Embryonic facial prominence (tissue), 1 donor: ENCODE results near the gene HRH3.

Experiments used
- DNase-seq: peaks from one replicate; pipeline ENCODE4 v3.0.0-alpha.2; 2016; ENCODE audit errors: extremely low spot score

Gene HRH3

DNA sequence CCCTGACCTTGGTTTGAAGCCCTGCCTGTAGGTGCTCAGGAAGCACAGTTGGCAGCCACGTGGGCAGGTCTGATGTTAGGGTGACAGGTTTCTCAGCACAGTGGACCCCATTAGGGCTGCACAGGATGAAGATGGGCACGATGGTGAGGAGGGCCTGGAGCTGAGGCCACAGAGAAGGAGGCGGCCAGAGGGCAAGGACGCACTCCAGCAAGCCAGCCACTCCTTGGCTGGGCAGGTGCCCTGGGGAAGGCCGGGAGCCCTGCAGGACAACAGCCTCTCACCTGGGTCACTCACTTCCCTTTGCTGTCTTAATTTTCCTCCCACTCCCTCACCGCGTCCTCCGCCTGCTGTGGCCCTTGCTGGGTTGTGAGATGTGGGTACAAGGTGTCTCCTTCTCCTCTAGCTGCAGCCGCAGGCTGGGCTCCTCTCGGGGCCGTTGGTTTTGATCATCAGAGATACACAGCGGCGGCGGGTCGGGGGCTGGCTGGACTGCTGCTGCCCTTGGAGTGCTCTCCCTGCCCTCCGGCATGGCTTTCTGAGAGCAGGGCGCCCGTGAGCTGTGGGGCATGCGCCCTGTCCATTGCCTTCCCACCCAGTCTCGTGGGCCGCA is 23.9 kb upstream of the HRH3 start:
- no peak for DNase-seq

DNA sequence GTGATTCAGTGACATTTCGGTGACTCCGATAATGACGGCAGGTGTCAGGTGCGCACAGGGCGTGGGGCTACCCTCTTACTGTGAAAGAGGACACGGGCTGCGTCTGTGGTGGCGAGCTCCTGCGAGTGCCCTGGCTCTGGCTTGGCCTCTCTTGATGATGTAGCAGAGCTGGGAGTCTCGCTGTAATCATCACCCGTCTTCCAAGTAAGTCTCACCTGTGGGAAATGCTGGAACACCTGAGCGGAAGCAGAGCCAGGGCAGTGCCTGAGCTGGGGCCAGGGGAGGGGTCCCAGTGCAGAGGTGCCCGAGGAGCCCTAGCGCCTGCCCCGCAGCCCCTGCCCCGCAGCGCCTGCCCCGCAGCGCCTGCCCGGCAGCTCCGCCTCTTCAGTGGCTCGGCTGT is 23.0 kb upstream of the HRH3 start:
- no peak for DNase-seq

DNA sequence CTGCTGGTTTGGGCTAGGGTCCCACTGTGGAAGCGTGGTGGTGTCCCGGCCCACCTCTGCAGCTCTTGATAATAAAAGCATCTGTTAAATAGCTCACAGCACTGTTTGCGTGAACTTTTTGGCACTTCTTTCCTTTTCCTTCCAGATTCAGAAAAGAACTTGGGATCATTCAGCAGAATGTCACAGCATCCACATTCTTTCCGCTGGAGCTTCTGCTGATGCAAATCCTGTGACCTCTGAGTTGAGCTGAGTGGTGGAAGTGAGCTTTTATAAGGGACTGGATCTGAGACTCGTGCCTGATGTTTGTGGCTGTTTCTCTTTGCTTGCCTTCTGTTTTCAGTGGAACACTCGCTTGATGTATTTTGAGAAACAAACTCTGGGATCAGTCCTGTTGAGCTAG is 22.1 kb upstream of the HRH3 start:
- DNase-seq, result no peak

DNA sequence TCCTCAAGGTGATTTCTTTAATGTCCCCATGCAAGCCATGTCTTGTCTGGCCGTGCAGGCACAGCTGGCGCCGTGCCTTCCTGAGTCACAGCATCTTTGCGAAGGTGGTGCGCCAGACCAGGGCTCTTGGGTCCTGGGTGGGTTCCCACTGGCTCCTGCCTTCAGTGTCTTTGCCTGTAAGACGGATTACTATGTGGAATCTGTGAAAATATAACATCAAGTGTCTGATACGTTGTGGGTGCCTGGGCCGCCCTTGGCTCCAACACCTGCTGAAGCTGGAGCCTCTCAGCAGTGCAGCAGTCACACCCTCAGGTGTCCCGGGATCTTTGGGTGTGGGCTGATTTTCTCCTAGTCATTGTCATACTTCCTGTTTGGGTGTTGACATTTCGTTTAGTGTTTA is 21.4 kb upstream of the HRH3 start:
- no peak for DNase-seq

DNA sequence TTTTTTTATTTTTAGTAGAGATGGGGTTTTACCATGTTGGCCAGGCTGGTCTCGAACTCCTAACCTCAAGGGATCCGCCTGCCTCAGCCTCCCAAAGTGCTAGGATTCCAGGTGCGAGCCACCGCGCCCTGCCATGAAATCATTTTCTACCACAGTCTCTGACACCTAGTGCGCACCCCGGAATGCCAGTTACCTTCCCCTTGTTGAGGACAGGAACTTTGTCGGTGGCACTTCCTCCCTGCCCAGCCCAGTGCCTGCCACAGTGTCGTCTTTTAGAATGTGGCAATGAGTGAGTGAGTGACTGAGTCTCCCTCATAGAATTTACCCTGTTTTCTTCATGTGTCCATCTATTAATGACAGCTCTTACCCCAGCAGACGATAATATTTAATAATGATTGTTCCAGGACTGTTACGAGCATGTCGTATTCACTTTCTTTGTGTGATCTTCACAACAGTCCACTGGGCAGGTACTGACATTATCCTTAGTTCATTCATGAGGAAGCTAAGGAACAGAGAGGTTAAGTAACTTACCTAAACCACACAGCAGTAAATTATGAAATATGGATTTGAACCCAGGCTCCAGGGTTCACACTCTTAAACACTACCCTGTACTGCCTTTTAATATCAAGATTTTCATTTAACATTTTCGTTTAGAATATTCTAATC is 20.1 kb upstream of the HRH3 start:
- no peak for DNase-seq

DNA sequence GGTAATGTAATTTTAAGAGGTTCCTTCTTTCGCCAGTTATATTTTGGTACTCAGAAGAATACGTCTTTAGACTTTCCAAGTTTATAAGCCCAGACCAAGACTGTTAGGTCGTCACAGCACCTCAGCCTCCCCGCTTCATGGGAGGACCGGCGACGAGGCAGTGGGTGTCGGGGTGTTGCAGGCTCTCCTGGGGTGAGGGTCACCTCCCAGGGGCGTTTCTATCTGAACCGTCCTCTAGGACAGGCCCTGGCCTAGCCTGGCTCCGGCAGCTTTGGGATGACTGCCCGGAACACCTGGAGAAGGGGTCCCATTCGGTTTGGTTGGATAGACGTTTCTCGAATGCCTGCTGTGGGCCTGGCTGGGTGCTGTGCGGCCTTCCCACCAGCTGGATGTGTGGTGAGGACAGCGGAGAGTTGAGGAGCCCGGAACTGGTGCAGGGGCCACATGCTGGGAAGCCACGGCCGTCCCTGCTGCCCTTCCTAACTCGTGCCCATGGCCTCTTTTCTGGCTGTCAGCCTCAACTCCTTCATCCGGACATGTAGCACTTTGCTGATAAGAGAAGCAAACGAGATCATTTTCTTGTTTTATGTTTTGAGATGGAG is 19.3 kb upstream of the HRH3 start:
- no peak for DNase-seq

DNA sequence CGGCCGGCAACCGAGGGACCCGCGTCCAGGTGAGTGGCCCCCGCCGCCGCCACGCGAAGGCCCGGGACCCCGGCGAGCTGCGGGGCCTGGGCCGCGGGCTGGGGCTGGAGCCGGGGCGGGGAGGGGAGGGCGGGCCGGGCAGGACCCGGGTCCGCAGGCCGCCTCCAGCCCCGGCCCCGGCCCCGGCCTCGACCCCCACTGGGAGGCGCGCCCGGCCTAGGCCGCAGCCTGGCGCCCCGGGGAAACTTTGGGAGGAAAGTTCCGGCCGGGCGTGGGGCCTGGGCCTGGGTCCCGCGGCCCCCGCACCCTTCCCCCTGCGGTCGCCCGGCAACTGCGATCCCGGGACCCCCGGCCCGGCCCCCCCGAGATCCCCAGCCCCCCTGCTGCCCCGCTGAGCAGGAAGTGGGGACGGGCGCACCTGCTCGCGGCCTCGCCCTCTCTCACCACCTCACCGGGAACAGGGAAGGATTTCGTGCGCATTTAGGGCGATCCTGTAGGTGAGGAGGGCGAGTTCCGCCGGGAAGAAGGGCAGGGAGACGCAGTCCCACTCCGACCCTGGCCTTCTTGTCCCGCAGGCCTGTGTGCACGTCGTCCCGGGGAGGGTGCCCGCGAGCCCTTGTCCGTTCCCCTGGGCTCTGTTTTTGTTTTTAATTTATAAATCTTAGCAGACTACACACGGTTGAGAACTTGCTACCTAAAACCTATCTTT is 18.6 kb upstream of the HRH3 start:
- no peak for DNase-seq

DNA sequence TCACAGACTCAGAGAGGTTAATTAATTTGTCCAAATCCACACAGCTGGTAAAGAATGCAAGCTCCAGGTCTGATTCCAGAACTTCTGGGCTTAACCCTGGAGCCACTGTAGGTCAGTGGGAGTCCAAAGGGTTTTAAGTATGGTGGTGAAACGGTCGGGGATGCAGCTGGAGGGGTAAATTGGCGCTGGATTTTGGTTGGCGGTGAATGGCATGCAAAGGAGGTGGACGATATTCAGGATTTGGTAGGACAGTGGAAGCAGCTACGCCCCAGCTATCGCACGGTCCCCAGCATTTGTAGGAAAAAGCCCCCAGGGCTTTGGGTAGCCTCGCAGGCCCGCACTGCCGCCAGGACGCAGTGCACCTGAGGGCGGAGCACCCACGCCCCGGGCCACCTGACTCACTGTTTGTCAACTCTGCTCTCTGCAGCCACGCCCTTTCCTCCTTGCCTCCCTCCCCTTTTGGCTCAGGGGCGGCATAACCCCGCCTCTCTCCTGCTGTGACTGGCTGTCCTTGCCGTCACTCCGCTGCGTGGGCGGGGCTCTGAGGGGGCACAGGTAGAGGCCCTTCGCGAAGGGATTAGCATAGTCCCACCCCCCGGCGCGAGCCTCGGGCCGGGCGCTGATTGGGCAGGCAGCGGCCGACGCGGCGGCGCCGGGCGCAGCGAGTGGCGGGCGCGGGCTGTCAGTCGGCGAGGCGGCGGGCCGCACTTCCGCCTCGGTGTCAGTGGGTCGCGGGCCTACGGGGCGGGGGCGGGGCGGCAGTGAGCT is 17.9 kb upstream of the HRH3 start, which contains the start of gene OSBPL2:
Gene OSBPL2 (plus strand): TSS at position 721 of the 768 bp plus-strand sequence. CDS start 17,664 bp downstream, outside the sequence.
- DNase-seq, result peak; percentile 92

DNA sequence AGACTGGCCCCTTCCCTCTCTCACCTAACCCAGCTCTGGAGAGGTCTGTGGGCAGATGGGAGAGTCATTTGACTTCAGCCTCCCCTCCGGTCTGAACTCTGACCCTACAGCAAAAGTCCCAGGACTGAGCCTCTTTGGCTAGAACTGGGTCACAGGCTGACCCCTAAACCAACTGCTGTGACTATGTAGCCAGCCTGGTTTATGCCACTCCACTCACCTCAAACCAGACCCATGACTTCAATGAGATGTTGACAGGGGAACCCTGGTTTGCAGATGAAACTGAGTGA is 17.4 kb upstream of the HRH3 start:
- DNase-seq, result no peak

DNA sequence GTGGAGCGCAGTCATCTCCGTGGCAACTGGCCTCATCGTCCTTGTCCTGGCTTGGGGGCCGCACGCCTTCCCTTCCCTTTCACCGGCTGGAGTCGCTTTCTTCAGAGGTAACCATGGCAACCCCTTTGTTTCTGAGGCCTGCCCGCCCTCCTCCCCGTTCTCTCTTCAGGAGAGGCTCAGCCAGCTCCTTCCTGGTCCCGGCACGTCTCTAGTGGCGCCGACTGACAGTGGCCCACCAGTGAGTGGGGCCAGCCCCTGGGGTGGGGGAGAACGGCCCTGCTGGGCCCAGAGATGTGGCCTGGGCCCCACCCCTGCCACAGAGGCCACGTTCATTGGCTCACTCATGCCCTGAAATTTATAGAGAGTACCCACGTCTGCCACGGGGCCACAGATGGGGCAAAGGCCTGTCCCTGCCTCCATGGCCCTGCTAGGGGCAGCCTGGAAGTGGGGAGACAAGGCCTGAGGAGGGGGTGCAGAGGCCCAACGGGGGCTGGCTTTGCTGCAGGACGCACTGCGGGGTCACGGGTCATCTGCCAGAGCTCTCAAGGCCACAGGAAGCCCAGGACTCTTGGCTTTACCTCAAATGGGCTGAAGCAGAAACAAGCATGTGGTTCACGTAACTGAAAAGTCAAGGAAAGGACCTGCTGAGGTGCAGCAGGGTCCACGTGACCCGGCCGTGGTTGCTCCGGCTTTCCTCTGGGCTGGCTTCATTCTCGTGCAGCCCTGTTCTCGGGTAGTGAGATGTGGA is 16.9 kb upstream of the HRH3 start:
- no peak for DNase-seq

DNA sequence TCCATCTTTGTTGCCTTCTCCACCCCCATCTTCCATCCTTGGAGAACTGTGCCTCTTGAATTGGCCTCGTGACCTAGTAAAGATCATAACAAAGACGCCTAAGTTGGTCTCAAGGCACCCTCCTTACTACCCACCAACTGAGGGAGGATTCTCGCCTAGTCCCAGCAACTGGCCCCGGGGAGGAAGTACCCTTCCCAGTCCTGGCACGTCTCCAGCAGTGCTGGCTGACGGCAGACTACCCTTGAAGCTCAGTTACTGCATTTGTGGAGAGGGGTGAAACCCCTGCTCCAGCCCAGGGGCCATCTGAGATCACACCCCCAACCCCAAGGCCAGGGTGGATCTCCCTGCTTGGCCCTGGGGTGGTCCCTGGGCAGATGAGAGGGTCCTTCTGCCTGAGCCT is 16.1 kb upstream of the HRH3 start:
- no peak for DNase-seq

DNA sequence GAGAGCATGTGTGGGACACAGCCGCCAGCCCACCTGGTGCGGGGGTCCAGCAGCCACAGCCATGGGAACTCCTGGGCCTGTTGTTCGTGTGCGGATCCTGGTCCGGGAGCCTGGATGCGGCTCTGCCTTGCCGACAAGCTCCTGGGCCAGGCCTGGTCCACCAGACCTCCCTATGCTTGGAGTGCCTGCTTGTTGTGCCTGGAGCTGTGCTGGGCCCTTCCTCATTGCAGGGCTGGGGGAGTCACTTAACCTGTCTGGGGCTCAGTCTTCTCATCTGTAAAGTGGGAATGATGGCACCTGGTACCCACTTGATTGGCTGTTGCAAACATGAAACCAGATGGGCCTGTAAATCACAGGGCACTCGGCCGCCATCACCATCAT is 15.7 kb upstream of the HRH3 start:
- no peak for DNase-seq

DNA sequence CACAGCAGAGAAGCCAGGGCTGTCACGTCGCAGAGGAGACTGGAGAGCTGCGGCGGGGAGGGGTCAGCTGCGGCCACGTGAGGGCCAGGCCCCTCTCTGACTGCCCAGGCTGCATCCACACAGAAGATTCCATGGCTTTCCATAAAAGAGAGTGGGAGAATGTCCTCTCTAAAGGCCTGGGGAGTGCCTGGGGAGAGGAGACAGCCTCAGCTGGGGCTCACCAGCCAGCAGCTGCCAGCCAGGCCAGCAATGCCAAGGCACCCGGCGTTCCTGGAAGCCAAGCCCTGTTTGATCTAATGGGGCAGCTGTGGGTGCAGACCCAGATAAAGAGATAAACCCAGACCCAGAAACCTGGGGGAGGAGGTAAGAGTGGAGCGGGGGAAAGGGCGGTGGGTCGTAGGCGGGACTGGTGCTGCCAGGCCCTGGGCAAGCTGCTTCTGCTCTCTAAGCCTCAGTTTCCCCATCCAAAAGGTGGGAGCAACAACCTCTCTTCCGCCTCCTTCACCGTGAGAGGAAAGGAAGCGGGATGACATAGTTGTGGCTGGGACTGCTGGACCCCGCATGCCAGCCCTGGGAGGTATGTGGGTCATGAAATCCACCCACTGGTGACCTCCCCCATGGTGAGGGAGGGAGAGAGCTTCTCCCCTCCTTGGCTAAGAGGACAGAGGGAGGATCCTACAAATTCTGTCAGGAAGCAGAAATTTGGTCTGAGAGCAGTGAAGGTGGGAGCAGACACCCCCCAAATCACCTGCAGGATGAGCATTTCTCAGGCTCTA is 15.1 kb upstream of the HRH3 start:
- DNase-seq, result no peak

DNA sequence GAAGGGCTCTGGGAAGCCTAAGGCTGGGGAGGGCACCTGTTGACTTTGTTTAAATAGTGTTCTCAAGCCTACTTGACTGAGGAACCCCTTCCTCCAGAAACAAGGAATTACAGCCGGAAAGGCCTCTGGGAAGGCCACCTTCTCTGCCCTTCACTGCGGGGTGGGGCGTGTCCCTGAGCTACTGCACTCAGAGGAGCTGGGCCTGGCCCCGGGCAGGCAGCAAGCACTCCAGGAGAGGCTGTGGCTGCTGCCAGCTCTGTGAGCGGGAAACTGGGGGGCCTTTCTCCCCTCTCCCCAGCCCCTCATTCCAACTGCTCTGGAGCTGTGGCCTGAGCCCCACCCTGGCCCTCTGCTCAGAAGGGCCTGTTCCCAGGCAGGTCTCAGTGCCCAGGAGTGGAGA is 14.3 kb upstream of the HRH3 start:
- no peak for DNase-seq

DNA sequence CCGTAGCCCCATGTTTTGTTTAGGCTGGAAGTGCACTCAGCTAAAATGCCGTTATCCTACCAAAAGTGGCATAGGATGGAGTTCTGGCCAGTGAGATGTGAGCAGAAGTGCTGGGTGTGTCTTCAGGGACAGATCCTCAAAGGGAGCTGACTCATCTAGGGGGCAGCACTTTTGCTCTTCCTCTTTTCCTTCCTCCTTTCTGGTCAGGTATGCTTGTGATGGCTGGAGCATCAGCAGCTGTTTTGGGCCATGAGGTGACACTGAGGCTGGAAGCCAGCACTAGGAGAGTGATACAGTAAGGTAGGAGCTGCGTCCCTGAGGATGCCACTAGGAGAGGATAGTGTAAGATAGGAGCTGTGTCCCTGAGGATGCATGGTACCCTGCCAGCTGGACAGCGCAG is 13.6 kb upstream of the HRH3 start:
- no peak for DNase-seq

DNA sequence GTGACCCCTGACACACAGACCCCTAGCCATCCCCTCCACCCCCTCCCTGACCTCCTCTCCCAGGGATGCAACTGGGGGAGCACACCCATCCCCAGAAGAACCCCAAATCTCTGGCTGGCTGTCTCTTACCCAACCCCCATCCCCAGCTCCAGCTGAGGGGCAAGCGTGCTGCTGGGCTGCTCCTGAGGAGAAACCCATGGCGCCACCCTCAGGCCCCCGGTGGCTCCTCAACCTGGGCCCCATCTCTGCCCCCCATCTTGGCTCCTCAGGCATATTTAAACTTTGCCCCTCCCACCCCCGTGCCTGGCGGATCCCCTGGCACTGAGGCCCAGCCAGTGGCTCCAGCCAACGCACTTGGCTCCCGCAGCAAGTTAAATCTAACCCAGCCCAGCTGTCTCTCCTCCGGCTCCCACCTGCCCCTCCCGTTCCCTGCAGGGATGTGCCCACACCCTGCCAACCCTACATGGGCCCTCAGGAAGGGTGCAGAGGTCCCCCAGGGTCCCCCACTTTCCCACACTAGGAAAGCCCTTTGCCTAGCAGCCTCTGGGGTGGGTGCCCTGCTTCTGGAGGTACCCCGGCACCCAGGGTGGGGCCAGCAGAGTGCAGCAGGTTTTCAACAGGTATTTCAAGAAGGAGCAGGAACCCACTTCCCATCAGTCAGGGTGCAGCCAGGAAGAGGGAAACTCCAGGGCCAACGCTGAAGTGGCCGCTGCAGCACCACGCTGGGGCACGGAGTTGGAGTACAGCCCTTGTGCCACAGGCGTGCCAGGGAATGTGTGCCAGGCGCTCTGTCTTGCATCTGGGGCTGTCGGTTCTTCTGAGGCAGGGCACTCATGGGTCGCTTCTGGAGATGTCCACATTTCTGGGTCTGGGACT is 12.9 kb upstream of the HRH3 start:
- no peak for DNase-seq

DNA sequence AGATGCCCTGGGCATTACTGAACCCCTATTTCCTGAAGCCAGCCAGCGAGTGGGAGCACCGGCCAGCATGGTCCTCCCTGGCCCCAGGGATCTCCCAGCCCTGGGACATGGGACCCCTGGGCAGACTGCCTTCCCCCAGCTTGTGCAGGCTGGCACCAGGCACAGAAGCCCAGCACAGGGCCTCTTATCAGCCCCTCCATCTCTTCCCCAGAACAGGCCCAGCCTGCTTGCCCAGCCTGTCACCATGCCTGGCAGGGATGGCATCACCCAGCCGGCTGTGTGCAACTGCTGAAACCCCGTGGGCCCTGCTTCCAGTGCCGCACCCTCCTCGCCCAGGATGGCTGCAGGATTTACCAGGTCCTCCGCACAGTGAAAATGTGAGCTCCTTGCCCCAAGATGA is 12.1 kb upstream of the HRH3 start:
- no peak for DNase-seq

DNA sequence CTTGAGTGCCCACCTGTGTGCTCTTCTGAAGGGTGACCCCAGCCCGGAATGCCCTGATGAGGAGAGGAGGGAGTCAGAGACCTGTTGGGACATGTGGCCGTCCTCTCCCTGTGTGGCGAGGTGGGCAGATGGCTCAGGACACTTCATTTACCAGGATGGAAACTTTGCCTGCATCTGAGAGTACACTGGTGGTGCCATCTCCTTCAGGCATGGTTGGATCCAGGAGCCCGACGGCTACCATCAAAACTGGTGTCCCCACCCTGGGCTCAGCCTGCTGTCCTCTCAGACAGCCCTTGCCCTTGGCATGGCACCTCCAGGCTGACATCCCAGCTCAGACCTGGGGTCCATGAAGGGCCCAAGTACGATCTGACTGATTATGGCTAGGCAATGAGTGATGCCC is 11.2 kb upstream of the HRH3 start:
- no peak for DNase-seq

DNA sequence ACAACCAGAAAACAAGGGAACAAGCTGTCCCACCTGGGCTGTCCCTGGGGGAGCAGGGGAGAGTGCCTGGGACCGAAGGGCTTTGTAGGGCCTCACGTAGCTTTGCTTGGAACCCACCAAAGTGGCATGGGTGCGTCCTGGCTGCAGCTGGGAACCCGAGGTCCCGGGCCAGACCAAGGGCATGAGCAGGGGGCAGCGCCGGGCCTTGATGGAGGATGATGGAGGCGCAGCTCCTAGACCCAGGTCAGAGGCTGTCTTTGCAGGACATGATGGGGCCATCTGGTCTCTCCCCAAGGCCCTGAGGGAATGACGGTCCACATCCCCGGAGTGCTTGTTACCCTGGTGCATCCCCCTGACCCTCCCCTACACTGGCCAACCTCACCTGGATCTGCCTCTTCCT is 10.6 kb upstream of the HRH3 start:
- DNase-seq, result no peak

DNA sequence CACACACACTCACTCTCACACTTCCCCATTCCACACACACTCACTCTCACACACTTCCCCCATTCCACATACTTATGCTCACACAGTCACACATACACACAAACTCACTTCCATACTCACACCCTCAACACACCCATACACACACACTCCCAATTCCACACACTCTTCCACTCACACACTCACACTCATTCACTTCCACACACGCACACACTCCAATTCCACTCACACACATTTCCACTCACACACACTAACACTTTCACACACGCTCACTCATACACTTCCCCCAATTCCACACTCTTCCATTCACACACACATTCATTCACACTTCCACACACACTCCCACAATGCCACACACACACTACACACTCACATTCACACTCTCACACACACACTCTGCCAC is 10.2 kb upstream of the HRH3 start:
- no peak for DNase-seq
